Right lobe of liver (tissue), 4 donors: ENCODE data around the gene CYP2D6.

Experiments used
- CTCF ChIP-seq, 4 donors: fragments of 200-600 bp in 3 of 4; fragments of 450-650 bp in 1 of 4; IDR thresholded peaks; one replicate each; pipeline versions ENCODE4 v1.5.1 to v1.8.0; 2016 to 2022; ENCODE audit warnings: antibody characterized with exemption in 4 of 4, mild to moderate bottlenecking in 2 of 4
- POLR2A ChIP-seq: fragments of 450-650 bp; IDR thresholded peaks from one replicate; pipeline ENCODE4 v1.6.1; 2017; ENCODE audit warnings: antibody characterized with exemption, mild to moderate bottlenecking
- donor health status: DM: no; HTN: no; CAD: no.
- donor health status: DM: no; HTN: no; CAD: no.
- donor health status: DM: no; HTN: yes; CAD: no.

- TF ChIP-seq CTCF (IDR thresholded peaks at IDR 0.05) (no peak), POLR2A (no peak)
Observed at GRCh38 chr22:42111798-42112197, 18.8 kb downstream of the CYP2D6 start.
